ENCODE measurements around the gene ARL6IP4. TPM values are rescaled to one million over a fixed set of nuclear protein-coding genes. Genes with fewer than 3 reads are reported as not detected.
A peak's percentile ranks its signal among the peaks of the same experiment; 100 is the strongest.

Gene ARL6IP4
- polyA plus RNA-seq, 2 of the 4 experiments (the other 2 are of a cell fraction), result 208 to 209 TPM

DNA sequence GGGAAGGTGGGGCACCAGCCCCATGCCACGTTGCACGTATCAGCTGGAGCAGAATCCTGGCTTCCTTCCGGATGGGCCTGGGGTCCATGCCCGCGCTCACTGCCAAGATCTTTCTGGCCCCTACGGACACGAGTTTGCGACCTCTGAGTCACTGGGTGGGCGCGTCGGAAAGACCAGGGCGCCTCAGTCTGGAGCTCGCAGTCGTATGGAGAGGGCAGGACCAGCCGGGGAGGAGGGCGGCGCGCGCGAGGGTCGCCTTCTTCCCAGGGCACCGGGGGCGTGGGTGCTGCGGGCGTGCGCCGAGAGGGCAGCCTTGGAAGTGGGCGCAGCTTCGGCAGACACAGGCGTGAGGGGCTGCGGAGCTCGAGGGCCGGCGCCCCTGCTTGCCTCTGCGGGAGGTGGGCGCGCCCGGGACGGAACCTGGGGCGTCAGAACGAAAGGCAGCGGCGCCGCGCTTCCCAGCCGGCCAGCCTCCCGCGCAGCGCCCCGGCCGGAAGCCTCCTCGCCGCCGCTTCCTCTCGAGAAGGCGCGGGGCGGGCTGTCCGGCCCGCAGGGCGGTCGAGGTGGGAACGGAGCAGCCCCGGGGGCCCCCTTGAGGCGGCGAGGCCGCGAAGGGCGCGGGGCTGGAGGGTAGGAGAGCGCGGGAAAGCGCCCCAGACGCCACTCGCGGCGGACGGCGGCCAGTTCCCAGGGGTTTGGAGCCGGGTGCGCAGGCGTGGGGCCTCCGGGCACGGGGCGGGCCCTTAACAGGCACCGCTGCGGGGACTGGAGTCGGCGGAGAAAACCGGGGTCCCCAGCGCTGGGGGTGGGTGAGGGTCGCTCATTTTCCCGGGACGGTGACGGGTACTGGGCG lies at the start of gene ARL6IP4 (continued):
- TF ChIP-seq, protein P1, sequence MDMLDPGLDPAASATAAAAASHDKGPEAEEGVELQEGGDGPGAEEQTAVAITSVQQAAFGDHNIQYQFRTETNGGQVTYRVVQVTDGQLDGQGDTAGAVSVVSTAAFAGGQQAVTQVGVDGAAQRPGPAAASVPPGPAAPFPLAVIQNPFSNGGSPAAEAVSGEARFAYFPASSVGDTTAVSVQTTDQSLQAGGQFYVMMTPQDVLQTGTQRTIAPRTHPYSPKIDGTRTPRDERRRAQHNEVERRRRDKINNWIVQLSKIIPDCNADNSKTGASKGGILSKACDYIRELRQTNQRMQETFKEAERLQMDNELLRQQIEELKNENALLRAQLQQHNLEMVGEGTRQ (IDR thresholded peaks at IDR 0.05), result no peak
- TF ChIP-seq TFCP2L1 (CRISPR knock-in tag; IDR thresholded peaks at IDR 0.05) (0 out of 2 replicates have a peak, but pooled peaks have one; percentile 24), NPAS2 (CRISPR knock-in tag; IDR thresholded peaks at IDR 0.05; ENCODE audit: borderline replicate concordance) (no peak), HOXB13 (CRISPR knock-in tag; IDR thresholded peaks at IDR 0.05; ENCODE audit: low read depth) (no peak), HOXB5 (CRISPR knock-in tag; IDR thresholded peaks at IDR 0.05) (no peak), EP300 (IDR thresholded peaks at IDR 0.05) (no peak), CEBPB (IDR thresholded peaks at IDR 0.05) (no peak), FOXS1 (CRISPR knock-in tag; IDR thresholded peaks at IDR 0.05) (no peak), ZSCAN20 (CRISPR knock-in tag; IDR thresholded peaks at IDR 0.05) (no peak), POLR2A (IDR thresholded peaks at IDR 0.05; ENCODE audit: low read length) (peak; percentile 39), HOXA7 (CRISPR knock-in tag; IDR thresholded peaks at IDR 0.05) (no peak), PHF8 (IDR thresholded peaks at IDR 0.05; ENCODE audit: borderline replicate concordance, low read depth) (peak; percentile 75), SREBF2 (IDR thresholded peaks at IDR 0.05) (no peak), ZC3H11A (IDR thresholded peaks at IDR 0.05) (no peak), TP53 (CRISPR knock-in tag; IDR thresholded peaks at IDR 0.05) (peak; percentile 17; the same call in 1 of the 2 replicates), CBX2 (IDR thresholded peaks at IDR 0.05; ENCODE audit: borderline replicate concordance, low read depth) (no peak), RCOR1 (IDR thresholded peaks at IDR 0.05; ENCODE audit: low read depth, low read length) (no peak), NFE2L2 (conservative IDR thresholded peaks at IDR 0.05; ENCODE audit: low read length) (no peak), BHLHE40 (IDR thresholded peaks at IDR 0.05; ENCODE audit: low read depth, low read length) (no peak), EHMT2 (IDR thresholded peaks at IDR 0.05; ENCODE audit: low read depth) (no peak), KDM5A (IDR thresholded peaks at IDR 0.05) (peak; percentile 17; the same call in 1 of the 2 replicates), JUN (IDR thresholded peaks at IDR 0.05) (peak; percentile 54 to 92; a peak in 4 of 5 replicates), POLR2AphosphoS2 (conservative IDR thresholded peaks at IDR 0.05; ENCODE audit: low read length) (no peak)
- TF ChIP-seq, protein P2, sequence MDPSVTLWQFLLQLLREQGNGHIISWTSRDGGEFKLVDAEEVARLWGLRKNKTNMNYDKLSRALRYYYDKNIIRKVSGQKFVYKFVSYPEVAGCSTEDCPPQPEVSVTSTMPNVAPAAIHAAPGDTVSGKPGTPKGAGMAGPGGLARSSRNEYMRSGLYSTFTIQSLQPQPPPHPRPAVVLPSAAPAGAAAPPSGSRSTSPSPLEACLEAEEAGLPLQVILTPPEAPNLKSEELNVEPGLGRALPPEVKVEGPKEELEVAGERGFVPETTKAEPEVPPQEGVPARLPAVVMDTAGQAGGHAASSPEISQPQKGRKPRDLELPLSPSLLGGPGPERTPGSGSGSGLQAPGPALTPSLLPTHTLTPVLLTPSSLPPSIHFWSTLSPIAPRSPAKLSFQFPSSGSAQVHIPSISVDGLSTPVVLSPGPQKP (IDR thresholded peaks at IDR 0.05; ENCODE audit: low read depth, low read length), result no peak
- TF ChIP-seq, protein P3, sequence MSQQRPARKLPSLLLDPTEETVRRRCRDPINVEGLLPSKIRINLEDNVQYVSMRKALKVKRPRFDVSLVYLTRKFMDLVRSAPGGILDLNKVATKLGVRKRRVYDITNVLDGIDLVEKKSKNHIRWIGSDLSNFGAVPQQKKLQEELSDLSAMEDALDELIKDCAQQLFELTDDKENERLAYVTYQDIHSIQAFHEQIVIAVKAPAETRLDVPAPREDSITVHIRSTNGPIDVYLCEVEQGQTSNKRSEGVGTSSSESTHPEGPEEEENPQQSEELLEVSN (IDR thresholded peaks at IDR 0.05; ENCODE audit: borderline replicate concordance, low read depth), result peak; percentile 73; the same call in 1 of the 2 replicates
- TF ChIP-seq, protein P4, sequence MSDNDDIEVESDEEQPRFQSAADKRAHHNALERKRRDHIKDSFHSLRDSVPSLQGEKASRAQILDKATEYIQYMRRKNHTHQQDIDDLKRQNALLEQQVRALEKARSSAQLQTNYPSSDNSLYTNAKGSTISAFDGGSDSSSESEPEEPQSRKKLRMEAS (IDR thresholded peaks at IDR 0.05), result peak; percentile 61
- TF ChIP-seq, protein P5, sequence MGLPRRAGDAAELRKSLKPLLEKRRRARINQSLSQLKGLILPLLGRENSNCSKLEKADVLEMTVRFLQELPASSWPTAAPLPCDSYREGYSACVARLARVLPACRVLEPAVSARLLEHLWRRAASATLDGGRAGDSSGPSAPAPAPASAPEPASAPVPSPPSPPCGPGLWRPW (IDR thresholded peaks at IDR 0.05), result no peak

DNA sequence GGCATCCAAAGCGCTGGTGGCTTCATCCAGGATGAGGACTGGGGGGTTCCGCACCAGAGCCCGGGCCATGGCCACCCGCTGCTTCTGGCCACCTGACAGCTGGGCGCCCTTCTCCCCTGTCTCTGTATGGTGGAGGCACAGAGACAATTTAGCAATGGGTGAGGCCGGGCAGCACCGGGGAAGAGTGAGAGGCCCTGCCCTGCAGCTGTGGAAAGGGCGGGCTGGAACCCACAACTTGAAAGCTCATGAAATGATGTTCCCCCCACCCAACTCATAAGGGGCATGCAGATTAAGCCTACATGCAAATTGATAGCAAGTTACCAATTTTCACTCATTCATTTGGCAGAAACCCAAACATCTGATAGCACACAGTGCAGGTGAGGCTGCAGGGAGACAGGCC lies 48.3 kb upstream of the ARL6IP4 start:
- FAIRE-seq, result no peak
- POLR2A ChIA-PET, result no interaction called here
- ATAC-seq, result no peak
- no peak for TF ChIP-seq HOXB5 (CRISPR knock-in tag; IDR thresholded peaks at IDR 0.05)
- TF ChIP-seq CBX2 (IDR thresholded peaks at IDR 0.05; ENCODE audit: borderline replicate concordance, low read depth), result no peak
- no peak for TF ChIP-seq MYC (IDR thresholded peaks at IDR 0.05; ENCODE audit: borderline replicate concordance, low read length)
- no peak for TF ChIP-seq RARB (CRISPR knock-in tag; IDR thresholded peaks at IDR 0.05)
- no peak for TF ChIP-seq TFCP2L1 (CRISPR knock-in tag; IDR thresholded peaks at IDR 0.05)
- TF ChIP-seq CHD4 (IDR thresholded peaks at IDR 0.05; ENCODE audit: borderline replicate concordance), result no peak
- no peak for TF ChIP-seq HDAC2 (IDR thresholded peaks at IDR 0.05)
- TF ChIP-seq SMC3 (IDR thresholded peaks at IDR 0.05), result no peak
- no peak for TF ChIP-seq TP53 (CRISPR knock-in tag; IDR thresholded peaks at IDR 0.05)
- TF ChIP-seq SREBF2 (IDR thresholded peaks at IDR 0.05), result no peak
- TF ChIP-seq, protein P6, sequence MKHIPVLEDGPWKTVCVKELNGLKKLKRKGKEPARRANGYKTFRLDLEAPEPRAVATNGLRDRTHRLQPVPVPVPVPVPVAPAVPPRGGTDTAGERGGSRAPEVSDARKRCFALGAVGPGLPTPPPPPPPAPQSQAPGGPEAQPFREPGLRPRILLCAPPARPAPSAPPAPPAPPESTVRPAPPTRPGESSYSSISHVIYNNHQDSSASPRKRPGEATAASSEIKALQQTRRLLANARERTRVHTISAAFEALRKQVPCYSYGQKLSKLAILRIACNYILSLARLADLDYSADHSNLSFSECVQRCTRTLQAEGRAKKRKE (CRISPR knock-in tag; IDR thresholded peaks at IDR 0.05; ENCODE audit: low read depth), result no peak
- no peak for TF ChIP-seq HOXA7 (CRISPR knock-in tag; IDR thresholded peaks at IDR 0.05)
- no peak for TF ChIP-seq CHD2 (IDR thresholded peaks at IDR 0.05; ENCODE audit: low read length, partially characterized antibody)

More for the DNA sequence above, 48.3 kb upstream of the ARL6IP4 start:
- H3K9me3 ChIP-seq, result no peaks in the 10 kb centered on the region
- CTCF ChIA-PET, result interaction anchor here (1.8 to 3.0 kb wide), 2 partner anchors 14 to 71 kb away, joined by 7 to 10 read pairs; no protein-coding TSS in a partner anchor
- DNase-seq (ENCODE audit: low read depth in 1 of 2, low spot score in 1 of 2), result no peak
- H3K4me2 ChIP-seq, result no peak overlapping the region
- no peak overlapping the region for H3K27ac ChIP-seq
- H3K4me1 ChIP-seq, result no peaks in the 10 kb centered on the region
- WGBS (ENCODE audit: missing lambda C conversion rate), result 87% methylated on average over 8 of the region's 8 CpGs
- H3K4me3 ChIP-seq, result no peak overlapping the region

All from A549 (cell line).